Stimulated activated CD8-positive, alpha-beta memory T cell treated with anti-CD3 and anti-CD28 coated beads, Interleukin-15, amount 100 ng/mL, for 48 hours (primary cell): ENCODE results near the gene ALG12.

Source experiments
- DNase-seq, 2 donors: peaks; one replicate each; pipeline ENCODE4 v3.0.0-alpha.2; 2020; ENCODE audit warnings: low read depth in 2 of 2

ALG12 gene

DNA sequence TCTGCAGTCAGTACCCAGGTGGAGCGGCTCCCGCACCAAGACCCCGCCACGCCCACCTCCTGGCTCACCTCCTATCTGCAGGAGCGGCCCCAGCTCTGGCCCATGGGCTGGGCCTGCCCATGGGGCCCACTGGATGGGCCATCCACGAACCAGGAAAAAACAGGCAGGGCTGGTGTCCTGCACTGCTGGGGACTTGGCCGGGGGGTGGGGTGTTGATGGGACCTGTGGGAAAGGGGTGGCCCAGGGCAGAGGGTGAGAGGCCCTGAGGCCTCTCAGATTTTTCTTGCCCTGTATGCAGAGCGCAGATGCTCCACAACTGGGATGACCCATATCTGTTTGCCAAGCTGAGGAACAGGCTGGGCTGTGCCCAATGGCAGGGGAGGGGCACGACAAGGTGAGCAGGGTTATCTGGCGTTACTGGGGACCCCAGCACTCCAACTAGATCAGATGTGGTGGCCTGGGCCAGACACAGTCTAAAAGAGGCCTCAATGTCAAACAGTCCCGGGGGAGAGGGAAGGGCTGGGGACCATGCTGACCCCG lies 39.7 kb upstream of the ALG12 start:
- no peak for DNase-seq

DNA sequence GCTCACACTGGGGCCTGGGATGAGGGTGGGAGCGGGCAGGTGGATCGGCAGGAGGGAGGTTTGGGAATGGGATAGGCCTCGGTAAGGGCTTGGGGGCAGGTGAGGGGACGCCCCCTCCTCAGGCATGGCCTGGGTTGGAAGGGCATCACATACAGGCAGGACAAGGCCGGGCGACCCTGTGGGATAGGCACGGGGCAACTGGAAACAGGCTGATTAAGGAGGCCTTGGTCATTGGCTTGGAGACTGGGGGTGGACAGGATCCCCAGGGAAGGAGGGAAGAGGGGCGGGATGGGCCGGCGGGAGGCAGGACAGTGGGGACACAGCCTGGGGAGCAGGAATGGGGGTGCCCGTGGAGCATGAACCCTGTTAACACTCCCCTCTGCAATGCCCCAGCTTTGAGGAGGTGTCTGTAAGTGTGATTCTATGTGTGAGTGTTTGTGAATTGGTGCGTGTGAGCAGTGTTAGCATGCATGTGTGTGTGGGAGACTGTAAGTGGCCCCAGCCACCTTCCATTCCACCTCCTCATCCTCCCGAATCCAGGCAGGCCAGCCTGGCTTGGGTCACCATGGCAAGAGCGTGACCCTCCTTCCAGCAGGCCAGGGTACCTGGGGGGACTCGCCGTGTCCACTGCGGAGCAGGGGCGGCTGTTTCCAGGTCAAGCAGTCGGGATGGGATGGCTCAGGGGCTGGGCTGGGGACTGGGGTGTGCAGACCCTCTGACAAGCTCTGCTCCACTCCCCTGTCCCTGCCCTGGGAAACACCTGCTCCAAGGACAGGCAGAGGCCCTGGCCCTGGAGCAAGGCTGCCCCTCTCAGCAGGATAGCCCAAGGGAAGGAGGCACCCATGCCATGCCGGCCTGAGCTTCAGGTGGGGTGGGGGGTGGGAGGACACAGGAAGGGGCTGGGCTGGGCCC lies 38.9 kb upstream of the ALG12 start:
- no peak for DNase-seq

DNA sequence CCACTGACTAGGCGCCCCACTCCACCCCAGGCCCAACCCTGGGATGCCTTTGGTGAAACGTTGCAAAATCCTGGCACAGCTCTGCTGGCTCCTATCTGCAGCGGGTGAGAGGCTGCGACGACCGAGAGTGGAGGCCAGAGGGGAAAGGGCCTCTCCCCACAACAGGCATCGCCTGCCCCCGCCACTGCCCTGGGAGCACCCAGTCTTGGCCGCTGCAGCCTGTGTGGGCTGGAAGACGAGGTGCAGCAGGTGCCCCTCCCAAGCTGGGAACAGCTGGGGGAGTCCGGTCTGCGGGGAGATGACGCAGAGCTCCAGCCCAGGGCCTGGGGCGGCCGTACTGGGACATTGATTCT lies 38.2 kb upstream of the ALG12 start:
- DNase-seq: no peak

DNA sequence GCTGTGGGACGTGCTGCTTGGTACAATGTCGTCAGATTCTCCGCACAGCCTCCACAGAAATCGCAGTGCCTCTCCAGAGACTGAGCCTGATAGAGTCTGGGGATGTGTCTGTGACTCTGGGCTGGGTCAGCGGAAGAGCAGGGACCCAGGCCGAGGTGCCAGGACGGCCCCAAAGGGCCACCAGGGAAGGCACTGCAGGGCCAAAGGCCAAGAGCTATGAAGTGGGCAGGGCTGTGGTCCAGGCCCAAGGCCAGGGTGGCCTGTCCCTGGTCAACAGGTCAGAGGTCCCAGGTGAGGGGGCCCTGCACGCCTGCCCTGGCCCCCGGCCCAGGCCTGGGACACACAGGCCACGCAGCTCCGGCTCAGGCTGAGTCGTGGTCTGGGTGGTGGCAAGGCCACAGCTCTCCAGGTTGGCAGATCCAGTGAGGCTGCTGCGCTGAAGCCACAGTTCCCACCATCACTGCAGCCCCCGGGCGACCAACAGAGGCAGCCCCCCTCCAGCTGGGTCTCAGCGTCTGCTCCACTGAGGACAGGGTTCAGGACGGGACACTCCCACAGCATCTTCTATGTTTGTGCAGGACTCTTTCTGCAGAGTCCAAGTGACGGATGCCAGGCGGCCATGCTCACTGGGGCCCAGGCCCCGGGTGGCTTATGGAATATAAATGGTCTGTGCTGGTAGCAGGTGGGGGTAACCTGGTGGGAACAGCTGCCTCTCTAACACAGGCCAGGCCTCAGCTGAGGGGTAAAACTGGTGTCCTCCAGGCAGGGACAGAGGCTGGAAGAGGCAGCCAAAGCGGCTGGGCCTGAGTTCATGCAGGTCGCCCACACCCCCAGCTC lies 37.6 kb upstream of the ALG12 start:
- DNase-seq: no peak

DNA sequence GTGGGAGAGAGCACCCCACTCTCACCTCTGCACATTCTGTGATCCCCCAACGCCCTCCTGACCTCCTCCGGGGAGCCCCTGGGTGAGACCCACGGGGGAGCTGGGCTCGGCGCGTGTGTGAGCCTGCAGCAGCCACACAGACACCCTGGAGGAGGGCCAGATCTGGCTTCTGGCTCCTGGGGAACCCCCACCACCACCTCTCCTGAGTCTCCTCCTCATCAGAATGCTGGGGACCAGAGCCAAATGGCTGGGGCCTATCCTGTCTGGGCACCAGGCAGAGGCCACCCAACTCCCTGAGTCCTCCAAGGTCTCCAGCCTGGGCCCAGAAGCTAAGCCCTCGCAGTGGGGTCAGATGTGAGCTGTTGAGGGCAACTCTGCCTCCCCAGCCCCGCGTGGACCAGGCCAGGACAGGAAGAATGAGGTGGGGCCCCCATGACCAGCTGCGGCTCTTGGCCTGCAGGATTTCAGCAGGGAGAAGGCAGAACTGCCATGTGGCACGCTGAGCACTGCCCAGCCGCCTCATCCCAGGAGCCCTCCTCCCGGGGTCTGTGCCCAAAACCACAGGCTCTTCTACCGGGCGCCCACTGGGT lies 36.8 kb upstream of the ALG12 start:
- DNase-seq: no peak

DNA sequence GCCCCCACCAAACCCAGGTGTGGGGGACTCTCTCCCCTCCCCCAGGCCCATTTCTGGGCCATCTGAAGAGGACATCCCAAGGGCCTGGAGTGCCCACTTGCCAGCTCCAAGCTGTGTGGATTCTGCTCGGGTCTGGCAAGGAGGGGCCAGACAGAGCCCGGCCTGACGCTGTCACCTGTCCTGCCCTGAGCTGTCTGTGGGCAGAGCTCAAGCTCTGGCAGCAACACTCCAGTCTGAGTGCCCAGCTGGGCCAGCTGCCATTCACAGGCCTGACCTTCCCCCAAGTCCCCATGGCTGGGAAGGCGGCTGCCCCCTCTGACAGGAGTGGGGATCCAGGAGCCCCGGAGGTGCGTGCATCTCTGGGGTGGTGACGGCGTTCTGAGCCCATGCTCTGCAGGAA lies 36.1 kb upstream of the ALG12 start:
- no peak for DNase-seq

DNA sequence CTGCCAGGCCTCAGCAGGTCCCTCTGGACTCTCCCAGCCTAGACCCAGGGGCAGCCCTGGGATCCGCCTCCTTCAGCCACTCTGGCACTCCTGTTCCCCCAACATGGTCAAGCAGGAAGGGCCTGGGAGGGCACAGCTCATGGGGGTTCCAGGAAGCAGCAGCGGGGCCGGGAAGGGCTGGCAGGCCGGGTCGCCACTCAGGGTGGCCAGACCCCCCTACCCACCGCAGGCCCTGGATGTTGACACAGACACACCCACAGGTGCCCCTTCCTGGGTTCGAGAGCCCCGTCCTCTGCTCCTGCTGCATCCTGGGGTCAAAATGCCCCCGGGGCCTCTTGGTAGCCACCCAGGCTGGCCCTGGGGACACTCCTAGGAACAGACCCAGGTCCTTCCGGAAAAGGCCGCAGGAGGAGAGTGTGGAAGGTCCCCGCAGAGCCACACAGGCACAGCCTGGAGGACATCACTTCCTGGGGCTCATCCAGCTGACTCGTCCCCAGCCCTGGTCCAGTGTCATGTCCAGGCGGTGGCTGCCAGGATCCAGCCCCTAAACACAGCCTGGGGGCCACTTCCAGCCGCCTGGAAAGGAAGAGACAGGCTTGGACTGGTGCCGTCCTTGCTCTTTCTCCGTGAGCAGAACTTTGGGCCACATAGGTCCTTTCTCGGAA lies 35.6 kb upstream of the ALG12 start:
- no peak for DNase-seq

DNA sequence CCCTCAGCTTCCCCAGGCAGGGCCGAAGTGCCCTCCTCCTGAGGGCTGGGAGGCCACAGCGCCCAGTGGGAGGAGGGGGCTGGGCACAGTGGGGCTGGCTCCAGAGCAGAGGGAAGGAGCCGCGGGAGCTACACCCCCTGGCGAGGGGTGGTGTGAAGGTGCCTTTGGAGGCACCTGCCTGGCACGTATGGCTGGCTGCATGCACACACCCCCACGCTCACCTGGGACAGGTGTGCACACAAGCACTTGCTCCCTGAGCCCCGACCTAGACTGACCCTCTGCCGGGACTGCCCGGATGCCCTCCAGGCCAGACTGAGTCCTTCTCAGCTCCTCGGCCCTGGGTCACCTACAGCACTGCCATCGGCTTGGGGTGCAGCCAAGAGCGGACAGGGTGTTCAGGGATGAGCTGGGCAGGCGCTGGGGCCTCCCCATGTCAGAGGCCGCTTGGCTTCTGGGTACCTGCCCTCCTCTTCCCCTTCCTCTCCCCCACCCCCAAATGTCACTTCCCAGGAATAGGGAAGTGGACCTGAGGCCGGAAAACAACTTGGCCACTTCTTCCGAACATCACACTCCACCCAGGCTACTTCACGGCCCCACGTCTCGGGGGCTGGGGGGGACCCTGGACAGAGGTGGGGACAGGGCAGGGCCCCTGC lies 34.9 kb upstream of the ALG12 start:
- no peak for DNase-seq

DNA sequence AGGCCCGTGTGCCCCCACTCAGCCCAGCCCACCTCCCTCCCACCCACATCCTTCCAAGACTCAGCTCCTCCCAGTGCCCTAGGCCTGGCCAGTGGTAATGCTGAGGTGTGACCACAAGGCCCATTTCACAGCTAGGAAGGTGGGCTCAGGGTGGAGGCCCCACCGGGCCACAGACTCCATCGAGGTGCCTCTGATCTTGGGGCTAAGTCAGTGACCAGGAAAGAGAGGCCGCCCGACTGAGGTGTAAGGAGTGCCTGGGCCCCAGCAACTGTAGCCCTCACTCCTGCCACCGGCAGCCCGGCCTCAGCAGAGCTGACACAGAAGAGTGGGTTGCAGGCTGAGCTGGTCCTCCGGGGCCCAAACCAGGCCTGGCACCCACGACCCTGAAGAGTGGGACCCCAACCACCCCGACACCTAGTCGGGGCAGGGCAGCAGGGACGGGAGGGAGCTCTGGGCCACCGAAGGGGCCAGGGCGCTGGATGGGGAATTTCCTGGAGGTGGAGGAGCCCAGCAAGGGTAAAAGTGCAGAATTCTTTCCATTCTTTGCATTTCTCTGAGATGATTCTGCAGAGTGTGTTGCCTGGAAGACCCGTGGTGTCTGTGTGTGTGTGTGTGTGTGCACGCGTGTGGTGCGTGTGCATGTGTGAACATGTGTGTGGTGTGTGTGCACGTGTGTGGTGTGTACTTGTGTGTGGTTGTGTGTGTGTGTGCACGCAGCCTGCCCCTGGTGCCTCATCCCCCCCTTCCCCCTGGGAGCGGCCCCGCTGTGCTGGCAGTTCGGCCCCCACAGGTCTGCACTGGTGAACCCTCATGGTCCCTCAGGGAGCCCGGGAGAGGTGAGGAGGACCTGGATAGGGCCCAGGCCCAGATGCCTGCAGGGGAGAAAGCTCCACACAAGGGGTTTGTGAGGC lies 34.0 kb upstream of the ALG12 start:
- no peak for DNase-seq

DNA sequence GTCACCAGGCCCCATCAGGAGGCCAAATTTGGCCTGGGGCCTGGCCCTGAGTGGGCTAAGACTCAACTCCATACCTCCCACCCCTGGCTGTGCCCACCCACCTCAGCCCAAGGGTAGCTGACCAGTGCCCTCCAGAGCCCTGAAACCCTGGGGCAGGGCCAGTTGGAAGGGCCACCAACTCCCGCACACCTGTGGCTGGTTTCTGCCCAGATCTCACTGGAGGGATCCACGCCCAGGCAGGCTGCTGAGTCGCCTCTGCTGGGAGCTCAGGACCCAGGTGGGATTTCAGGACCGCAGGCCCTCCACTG lies 33.4 kb upstream of the ALG12 start:
- DNase-seq: no peak

DNA sequence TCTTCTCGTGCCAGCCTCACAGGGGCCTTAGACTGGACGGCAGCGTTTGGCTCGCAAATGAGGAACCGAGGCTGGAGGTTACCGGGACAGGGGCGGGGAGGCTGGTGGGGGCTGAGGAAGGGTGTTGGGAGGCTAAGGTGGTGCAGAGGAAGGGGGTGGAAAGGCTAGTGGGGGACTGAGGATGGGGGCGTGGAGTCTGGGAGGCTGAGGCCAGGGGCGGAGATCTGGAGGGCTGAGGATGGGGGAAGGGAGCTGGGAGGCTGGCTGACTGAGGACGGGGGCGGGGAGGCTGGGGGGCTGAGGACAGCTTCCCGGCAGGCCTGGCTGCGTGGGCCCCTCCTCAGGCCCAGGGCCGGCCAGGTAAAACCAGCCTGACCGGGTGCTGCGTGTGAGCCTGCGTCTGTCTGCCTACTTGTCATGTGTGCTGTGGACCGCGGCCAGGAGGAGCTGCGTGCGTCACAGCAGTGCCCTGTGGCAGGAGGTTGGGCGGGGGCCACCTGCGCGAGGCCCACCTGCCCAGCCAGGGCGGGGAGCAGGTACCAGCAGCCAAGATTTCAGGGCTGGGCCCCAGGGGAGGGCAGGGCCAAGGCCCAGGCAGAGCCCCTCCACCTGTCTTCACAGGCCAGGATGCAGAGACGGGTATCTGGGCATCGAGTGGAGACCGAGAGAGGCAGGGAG lies 32.9 kb upstream of the ALG12 start:
- peak in 1 of 2 donors; percentile 87 for DNase-seq

DNA sequence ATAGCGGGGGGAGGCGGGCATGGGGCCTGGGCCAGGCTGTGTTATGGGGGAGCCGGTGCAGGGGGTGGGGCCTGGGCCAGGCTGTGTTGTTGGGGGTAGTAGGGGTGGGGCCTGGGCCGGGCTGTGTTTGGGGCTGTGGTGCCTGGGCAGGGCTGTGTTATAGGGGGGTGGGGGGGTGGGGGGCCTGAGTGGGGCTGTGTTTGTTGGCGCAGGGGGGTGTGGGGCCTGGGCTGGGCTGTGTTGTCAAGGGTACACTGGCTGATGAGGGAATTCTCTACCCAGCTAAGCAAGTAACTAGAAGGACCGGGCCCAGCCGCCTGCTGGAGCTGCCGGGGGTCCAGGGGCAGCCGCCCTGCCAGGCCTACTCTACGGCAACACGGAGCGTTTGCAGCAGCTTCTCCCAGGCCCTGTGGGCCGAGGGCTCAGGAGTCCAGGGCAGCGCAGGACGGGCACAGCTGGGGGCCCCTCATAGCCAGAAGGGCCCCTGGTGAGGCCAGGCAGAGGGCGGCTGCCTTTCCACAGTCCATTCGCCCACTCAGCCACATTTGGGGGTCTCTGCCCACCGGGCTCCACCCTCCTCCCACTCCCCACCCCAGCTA lies 32.3 kb upstream of the ALG12 start:
- DNase-seq: no peak

DNA sequence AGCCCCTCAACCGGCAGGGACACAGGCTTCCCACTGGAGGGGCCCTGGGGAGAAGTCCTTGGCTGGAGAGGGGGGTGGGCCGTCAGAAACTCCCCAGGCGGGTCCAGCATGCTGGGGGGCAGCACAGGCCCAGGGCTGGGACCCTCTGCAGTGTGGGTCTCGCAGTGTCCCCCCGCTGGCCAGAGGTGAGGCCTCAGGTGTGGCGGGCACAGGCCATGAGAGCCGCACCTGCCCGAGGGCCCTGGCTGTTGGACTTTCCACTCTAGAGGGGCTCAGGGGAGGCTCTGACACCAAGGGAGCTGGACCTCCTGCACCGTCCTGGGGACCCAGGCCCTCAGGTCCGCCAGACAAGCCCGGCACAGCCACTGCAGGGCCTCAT lies 31.7 kb upstream of the ALG12 start:
- DNase-seq: no peak

DNA sequence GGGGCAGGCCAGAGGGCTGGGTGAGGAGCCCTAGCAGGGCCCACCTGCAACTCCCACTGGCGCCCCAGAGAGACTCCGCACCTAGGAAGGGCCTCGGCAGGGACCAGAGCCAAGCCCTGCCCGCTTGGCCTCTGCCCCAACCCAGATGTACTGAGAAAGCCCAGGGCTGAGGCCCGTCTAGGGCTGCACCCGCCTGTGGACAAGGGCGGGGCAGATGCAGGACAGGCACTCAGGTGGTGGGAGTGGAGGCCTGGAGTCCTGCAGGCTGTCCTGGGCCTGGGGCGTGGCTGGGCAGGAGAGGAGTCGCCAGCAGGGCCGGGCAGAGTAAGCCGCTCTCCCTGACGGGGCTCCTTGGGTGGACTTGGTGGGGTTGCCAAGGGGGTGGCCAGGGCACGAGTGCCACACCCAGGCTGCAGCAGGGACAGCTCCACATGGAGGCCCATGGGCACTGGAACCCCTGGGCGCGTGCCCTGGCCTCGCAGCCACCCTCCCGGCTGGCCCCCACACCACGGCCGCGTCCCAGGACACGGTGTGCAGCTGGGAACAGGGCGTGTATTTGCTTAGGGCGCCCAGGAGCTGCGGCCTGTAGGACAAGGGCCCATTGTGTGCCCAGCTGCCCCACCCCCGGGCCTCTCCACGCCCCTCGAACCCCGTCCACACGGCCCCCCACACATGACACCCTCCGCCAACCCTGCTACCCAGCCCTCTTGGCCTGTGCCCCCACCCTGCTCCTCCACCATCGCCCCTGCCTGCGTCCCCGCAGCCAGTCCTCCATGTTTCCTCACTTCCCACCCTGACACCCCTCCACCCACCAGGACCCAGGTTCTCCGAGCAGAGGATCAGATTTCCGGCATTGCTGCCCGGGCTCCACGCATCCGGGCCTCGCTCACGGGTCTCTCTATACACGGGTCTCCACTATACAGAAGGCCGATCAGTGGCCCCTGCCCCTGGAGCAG lies 31.0 kb upstream of the ALG12 start:
- no peak for DNase-seq

DNA sequence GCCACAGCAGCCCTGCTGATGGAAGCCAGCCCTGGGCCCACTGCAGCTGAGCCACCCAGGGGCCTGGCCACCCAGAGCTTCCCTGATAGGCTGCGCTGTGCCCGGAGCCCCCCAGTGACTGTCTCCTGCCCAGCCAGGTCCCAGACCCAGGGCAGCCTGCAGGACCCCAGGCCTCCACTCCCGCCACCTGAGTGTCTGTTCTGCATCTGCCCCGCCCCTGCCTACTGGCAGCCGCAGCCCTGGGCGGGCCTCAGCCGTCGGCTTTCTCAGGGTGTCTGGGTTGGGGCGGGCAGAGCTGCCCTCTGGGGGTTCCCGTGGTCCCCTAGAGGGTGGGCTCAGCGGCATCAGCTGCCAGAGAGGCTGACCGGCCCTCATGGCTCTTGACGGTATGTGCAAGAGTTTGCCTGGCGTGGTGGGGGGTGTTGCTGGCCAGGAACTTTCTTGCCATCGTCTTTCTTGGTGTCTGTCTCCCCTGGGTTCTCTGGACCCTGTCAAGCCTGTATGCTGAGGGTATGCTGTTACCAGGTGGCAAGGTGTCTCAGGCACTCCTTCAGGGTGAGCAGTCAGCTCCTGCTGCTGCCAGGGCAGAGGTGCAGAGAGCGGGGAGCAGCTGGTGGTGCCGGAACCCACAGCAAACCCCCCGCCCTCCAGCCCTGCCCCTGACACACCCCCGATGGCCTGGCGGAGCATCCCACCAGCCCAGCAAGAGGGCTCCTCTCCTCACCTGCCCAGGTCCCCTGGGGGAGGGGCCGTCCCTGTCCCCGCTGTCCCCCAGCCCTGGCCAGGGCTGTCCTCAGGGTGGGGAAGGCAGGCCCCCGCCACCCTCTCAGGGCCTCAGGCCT lies 30.1 kb upstream of the ALG12 start:
- no peak for DNase-seq

DNA sequence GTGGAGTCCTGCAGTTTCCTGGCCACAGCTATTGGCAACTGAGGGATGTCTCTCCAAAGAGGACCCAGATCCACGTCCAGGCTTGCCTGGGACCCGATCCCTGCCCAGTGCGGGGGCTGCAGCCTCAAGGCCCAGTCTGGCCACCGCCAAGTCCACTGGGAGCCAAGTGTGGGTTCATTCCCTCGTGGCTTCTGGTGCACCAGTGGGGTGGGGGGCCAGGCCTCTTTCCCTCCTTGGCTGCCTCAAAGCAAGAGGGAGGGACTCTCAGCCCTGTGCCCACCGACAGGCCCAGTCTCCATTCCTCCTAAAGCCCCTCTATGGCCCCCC lies 29.0 kb upstream of the ALG12 start:
- no peak for DNase-seq

DNA sequence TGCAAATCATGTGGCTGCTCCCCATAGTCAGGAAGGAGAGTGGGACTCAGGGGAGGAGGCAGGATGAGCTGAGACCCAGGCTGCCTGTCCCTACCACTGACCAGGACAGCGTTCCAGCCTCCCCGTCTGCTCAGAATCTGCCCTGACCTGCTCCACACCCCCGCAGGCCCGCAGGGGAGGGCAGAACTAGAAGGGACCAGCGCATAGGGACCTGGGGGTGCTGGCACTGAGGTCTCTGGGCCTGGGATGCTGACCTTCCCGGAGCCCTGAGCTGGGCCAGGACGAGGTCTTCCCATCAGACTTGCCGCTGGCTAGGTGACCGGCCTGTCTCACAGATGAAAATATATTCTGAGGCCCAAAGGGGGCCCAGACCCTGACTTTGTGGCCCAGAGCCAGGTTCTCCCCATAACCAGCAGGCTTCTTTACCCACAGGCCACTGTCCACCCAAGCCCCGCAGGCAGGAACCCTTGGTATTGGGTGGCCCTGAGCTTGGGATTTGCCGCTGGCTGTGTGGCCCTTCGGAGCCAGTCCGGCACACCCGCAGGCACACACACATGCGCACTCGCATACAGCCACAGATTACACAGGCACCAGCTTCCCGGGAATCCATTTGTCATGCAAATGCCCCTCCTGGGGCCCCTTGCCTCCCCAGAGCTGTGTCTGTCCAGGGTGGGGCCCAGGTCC lies 28.5 kb upstream of the ALG12 start:
- no peak for DNase-seq
